CD1c-positive myeloid dendritic cell (primary cell): ENCODE data around the gene ING4.

Source experiments
- DNase-seq: peaks from one replicate; pipeline ENCODE4 v3.0.0-alpha.2; 2016; ENCODE audit errors: extremely low spot score

ING4 gene

DNA sequence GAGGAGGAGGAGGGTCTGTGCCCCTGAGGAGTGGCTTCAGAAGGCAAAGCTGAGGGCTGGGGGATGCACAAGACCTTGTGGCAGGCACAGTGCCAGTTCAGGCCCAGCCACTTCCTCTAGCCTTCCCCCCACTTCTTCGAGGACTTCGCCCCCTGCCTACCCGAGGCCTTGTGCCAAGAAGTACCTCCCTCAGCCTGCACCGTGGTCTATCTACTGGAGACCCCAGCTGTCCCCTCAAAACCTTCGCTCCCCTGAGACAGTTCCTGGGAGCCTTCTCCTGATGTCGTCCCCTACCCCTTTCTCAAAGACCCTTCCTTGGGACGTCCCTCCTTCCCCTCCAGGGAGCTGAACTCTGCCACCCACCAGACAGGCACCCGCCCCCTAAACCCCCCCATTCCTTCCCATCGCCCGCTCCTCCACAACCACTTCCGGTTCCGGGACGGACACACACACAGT, 25.7 kb upstream of the ING4 start:
- DNase-seq: peak; percentile 21

DNA sequence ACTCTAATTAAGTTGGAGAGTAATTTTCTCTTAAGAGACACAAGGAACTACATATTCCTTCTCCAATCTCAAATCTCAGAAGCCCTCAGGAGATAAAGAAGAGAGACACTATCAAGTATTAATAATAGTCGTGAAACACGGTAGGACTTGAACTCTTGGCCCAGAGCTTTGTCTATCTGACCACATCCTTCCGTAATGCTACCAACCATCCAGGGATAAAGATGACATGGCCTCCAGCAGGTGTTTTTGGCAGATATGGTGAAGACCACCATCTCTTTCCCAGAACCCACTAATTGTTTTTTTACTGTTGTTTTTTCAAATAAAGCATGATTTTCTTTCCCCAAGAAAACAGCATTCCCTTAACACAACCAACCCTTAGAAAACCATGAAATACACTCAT, 22.9 kb upstream of the ING4 start:
- no peak for DNase-seq

DNA sequence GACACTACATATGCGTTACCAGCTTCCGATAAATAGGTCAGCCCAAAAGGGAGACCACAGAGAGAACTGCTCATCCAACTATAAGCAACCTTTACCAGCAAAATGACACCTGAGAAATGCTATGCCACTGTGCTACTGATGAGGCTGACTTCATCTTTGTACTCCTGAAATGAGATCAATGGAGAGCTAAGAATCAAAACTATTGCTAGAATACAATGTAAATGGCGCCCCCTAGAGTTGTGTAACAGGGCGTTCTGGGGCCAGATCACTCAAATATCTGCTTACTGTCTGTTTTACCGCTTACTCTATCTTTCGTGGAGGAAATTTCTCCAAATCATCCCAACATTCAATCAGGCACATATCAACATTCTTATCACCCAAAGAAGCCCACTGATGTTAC, 21.7 kb upstream of the ING4 start:
- peak; percentile 76 for DNase-seq

DNA sequence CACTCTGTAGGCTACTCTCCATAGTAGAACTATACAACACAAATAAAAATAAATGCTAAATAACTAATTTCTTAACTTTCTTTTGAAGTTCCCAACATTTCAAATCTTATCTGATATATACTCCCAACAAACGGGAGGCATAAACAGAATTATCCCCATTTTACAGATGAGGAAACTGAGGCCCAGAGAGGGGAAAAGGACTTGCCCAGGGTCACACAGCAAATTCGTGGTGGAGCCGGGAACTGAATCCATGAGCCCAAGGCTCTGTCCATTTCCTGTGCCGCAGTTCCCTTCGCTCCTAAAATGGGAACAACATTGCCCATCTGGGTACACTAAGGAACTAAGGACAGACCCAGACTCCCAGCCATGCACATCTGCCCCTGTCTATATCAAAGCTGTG, 14.0 kb upstream of the ING4 start:
- no peak for DNase-seq

DNA sequence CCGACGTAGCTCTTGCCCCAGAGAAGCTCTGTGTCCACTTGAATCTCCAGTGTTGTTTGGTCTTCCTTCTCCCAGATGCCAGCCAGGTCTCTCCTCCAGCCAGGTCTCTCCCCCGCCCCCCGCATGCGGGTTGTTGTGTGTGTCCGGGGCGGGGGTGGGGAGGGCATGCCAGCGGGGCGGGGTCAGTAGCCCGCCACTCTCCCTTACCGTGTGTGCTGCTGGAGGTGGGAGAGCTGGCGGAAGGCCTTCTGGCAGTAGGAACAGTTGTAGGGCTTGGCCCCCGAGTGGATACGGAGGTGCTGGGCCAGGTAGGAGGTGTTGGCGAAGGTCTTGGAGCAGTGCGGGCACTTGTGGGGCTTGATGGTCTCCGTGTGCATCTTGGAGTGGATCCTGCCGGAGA, 9.2 kb upstream of the ING4 start:
- no peak for DNase-seq

DNA sequence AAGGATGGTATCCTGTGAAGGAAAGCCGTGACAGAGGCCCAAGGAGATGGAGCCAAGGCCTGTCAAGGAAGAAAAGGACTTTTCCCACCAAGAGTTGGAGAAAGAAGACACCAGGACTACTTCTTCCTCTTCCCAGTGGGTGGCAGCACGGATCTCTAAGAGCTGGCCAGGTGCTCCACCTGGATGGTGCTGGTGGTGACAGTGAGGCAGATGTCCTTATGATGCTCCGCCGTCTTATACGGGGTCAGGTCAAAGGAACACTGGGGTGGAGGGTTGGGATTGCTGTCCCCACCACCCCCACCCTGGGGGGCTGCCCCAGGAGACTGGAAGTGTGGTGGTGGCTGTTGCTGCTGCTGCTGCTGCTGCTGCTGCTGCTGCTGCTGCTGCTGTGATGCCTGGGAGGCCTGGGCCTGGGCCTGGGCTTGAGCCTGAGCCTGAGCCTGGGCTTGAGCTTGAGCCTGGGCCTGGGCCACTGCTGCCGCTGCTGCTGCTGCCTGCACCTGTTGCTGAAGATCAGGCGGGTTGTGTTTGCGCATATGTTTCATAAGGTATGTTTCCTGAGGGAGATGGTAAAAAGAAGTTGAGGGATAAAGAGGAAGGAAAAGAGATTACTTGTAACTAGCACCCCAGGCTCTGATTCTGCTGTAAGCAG, 4.8 kb upstream of the ING4 start:
- no peak for DNase-seq

DNA sequence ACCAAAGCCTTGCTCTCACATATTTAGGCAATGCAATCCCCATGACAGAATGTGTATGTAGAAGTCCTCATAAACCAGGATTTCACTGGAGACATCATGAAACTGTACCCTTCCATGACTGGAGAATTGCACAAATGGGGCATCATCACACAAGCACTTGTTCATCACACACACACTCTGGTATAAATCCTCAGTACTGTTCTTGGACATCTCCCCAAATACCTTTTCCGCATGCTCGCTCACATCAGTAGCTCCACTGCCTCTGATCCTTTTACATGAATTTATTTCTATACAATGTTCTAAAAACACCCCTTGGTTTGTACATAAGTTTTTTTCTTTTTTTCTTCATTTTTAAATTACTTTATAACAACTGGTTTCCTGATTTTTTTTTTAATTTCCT, 3.3 kb upstream of the ING4 start:
- no peak for DNase-seq

DNA sequence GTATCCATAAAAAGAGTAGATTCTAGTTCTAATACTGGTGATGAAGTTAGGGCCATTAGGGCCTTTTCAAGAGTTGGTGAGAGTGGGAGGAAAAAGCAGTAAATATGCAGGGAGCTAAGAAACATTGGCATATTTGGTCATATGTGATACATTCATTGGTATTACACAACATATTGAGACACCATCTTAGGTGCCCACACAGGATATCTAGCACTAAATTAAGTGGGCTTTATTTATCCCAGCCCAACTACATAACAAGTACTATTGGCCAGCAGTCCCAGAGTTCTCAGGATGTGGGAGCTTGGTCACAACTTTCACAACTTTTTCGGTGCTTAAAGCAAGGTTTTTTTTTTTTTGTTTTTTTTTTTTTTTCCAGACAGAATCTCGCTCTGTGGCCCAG, 2.0 kb upstream of the ING4 start:
- DNase-seq: peak; percentile 22

DNA sequence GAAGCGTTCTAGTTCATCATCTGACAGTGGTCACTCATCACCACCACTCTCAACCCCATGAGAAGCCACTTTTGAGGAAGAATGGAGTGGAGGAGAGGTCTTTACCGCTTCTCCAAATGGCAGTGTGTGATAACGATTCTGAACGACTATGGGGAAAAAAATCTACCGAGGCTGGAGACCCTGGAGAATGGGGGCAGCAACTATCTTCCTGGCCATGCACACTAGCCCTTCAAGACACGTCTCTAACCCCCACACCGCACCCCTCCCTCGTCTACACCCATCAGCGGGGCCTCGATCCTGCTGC, 365 bp downstream of the ING4 start:
- DNase-seq: no peak

DNA sequence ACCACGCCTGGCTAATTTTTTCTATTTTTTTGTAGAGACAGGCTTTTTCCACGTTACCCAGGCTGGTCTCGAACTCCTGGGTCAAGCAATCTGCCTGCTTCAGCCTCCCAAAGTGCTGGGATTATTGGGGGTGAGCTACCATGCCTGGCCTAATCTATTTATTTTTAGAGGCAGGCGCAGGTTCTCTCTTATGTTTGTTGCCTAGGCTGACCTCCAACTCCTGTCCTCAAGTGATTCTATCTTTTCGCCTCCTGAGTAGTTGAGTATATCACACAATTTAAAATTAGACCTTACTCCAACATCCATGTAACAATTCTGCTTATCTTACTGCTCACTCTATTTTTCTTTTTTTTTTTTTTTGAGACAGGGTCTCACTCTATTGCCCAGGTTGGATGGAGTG, 8.9 kb downstream of the ING4 start:
- DNase-seq: no peak

DNA sequence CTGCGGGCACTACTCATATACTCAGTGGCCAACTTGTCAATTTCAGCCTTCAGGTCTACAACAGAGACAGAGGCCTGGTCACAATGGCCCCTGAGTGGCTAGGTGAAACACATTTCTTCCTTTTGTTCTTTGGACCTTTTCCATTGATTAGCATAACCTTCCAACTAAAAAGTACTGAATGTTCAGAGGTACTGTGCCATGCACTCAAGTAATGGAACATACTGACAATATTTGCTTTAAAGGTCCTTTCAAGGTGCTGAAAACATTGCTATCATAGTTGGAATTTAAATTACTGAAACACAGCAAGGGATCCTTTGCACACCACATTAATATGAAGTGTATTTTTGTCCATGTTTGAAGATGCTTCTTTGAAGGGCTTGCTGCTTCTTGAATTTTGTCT, 9.6 kb downstream of the ING4 start:
- DNase-seq: no peak

DNA sequence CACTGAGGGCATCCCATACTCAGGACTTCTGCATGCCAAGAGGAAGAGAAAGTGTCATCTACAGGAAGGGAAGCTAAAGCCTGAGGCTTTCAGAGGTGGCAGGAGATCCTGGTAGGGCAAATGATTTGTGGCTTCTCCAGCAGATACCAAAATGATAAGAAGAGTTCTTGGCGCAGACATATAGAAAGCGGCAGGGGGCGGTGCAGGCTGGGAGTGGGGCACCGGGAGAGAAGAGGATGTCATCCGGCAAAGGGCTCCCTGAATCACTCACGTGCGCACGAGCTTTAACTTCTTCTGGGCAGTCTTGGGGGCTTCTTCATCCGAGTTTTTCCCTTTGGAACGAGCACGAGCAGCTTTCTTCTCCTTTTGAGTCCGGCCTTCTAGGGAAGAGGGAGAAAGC, 10.5 kb downstream of the ING4 start:
- DNase-seq: no peak

DNA sequence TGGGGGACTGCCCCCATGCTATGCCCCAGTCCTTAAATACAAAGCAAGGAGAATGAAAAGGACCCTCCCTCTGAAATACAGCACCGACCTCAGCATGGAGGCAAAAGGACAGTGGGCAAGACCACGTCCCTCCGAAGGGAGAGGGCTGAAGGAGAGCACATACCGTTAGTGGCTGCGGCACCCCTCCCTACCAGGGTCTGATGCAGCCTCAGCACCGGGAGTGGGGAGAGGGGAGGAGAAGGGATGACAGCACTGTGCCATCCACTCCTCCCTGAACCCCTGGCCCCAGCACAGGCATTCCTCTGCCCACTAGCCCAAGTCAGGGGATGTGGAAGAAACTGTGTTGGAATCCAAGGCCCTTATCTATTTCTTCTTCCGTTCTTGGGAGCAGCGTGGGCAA, 12.1 kb downstream of the ING4 start:
- no peak for DNase-seq

DNA sequence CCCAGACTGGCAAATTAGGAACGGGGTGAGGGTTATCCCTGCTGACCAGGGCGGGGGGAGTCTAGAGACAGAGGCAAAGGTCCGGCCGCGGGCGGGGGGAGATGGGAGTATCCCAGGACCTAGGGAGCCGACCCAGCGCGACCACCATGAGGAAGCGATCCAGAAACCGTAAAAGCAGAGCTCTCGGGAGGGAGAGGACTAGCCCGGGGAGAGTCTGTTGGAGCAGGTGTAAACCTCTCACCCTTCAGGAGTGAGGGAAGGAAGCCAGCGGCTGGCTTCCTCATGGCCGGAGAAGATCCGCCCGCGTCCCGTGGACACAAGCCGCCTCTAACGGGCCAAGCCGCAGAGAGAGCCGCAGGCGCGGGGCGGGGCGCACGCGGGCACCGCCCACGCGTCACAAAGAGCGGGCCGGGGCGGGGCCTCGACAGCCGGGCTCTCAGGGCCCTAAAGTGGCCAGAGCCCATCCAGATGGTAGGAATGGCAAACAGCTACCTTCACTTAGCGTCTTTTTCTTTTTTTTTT, 15.8 kb downstream of the ING4 start, which contains the start of gene ACRBP:
TSS of gene ACRBP (minus strand) at position 350 of the 522 bp plus-strand sequence. CDS start at position 284, 66 bp downstream.
- DNase-seq: peak; percentile 81

DNA sequence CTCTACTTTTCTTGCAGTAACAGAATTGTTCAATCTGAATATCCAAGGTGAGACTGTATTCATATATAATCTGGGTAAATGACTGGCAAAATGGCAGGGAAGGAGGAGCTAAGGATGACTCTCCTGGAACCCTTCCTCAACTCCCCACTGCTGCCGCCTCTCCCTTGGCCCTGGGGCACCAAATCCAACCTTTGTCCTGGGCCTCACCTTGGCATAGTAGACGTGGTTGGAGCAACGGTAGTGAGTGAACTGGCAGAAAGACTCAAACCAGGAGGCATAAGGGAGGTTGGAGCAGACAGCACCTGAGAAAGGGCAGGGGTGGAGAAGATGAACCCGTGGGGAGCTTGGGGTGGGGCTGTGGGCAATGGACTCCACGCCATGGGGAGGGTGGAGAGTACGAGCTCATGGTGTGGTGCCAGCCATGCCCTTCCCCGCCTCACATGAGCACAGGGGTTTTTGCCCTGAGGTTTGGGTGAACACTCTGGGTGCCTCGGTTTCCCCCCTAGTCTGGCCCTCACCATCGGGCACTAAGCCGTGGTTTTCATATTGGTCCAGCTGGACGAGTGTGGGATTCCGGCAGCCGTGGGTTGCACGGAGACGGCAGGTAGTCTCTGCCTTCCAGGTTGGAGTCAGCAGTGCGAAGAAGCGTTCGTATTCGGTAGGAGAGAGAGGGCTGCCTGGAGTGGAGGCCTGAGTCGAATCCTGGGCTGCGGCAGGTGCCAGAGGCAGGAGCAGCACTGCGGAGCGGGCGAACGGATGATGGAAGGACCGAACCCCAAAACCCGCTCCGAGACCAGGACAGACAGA, 16.4 kb downstream of the ING4 start:
- no peak for DNase-seq

DNA sequence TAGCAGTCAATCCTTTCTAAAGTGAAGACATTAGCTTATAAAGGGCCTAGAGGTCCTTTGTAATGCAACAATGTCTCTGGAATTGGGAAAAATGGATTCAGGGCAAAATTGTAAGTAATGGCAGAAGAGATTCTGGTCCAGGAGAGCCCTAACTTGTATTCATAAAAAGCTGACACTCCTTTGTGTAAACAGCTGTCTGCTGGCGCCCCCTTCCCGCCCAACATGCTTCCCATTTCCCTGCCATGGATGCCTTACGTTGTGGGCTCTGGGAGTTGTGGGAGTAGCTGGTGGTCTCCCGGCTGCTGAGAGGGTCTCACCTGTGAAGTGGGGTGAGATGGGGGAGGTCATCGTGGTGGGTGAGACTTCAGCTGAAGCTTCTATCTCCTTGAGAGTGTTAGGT, 18.0 kb downstream of the ING4 start:
- DNase-seq: no peak

DNA sequence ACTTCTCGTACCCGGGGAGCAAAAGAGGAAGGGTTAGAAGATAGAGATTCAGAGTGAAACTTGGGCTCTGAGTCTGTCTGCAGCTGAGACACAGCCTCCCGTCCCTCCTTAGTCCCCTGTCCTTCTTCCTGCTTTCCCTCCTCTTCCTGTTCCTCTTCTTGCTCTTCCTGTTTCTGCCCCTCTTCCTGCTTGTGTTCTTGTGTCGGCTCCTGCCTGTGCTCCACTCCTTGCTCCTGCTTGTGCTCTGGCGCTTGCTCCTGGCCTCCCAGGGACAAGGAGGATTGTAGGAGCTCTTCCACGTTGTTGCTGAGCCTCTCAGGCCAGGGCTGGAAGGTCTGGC, 18.7 kb downstream of the ING4 start:
- peak; percentile 93 for DNase-seq

DNA sequence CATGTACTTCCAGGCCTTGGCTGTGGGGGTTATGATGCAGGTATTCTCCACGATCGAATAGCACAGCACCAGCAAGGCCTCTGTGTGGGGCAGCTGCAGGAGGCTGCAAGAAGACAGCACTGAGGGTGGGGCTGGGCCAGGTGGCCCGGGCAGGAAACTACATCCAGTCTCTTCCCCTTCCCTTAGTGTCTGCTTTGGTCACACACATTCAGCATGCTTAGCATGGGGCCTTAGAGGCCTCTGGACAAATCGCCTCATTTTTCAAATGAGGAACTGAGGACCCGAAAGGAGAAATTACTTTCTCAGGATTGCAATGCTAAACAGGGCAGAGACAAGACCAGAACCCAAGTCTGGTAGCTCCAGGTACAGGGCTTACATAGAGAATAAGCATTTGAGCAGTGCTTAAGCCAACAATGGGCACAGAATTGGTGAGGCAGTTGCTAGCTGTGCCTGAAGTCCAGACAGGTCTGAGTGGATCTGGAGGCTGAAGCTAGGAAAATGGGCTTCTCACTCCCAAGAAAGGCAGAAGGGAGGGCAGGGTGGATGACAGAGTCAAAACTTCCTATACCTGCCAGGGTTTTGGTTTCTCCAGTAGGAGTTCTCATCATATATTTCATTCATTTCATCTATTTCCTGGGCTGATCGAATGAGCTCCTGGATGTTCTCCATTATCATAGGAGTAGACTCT, 19.2 kb downstream of the ING4 start:
- peak; percentile 90 for DNase-seq

DNA sequence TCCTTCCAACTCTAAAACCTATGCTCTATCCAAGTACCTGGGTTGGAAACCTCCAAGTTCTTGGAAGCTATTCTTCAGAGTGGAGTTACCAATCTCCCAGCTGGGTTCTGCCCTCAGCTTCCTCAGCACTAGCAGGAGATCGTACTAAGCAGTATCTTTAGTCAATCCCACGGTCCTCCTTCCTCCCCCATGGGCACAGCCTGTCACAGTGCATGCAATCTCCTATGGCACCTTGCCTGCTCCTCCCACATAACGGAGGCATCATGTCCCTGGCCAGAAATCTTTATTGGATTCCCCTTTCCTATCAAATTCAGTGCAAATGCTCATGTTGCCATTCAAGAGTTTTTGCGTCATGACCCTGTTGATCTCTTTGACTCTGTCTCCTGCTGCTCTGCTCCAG, 21.8 kb downstream of the ING4 start:
- no peak for DNase-seq

DNA sequence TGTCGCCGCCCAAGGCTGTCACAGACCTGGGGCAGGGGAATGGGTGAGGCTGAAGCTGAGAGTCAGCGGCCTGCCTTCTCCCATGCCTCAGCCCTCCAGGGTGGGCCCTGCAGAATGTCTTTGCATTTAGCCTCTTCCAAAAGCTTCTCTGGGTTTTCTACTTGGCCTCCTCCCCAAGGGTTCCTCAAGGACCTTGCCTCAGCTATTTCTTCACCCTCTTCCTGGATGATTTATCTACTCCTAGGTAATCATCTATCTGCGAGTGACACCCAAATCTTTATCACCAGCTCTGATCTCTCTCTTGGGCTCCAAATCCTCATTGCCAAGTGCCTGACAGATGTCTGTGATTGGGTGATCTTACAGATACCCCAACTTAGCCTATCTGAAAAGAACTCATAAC, 22.4 kb downstream of the ING4 start:
- DNase-seq: no peak

DNA sequence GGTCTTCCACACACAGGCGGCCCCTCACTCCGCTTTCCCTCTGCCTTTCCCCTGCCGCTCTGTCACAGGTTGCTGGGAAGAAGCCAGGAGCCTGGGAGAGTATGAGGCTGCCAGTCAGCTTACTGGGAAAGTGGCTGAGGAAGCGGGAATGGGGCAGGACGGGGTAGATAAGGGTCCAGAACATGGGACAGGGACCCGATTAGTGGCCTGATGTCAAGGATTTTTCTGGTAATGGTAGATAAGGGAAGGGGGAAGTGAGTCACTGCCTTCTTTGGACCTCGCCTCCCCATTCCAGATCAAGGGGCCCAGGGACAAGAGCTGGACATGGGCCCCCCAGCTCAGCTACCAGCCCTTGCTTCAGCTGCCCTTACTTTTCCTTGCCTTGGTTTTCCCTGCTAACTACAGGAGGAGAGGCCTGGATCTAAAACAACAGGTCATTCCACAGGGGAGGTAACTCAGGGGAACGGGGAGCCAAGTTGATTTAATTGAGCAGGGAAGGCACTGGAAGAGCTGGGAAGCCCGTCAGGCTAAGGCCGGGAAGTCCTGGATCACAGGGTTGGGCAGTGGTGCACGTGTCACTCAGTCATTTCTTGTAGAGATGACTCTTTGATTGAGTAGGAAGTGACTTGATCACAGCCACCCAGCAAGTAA, 23.6 kb downstream of the ING4 start:
- DNase-seq: peak; percentile 33

DNA sequence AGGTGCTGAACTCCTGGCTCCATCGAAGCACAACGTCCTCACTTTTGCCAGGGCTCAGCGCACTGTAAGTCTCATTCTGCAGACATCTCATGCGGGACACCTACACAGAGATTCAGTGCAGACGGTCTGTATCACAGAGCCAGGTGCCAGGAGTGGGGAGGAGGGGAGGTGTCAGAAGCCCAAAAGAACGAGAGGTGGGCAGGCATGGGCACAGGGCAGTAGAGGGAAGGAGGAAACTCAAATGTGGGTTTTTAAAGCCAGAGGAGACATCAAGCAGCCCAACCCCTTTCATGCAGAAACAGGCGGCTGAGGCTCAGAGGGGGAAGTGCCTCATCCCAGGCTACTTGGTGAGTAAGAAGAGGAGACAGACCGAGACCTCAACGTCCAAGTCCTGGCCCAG, 24.6 kb downstream of the ING4 start:
- peak; percentile 74 for DNase-seq
